K562 (cell line): ENCODE measurements around the gene THRSP. TPM values are rescaled to one million over a fixed set of nuclear protein-coding genes. Genes with fewer than 3 reads are reported as not detected.

Source experiments
- ATAC-seq: fragments of 200-7000 bp; cut with Tn5 transposase; 3 replicates; pipeline ENCODE4 v1.9.1; 2020; ENCODE audit warnings: moderate library complexity
- BruUV-seq: library from RNA; stranded (reverse); fragments of 400-500 nt; replicated peaks from 2 replicates; lab custom pipeline; 2021; lab: Mats Ljungman, UMichigan
- CTCF ChIA-PET: fragments of 300-600 bp; formaldehyde crosslinking; extraction: SDS; loops from one replicate; lab custom pipeline; 2021; ENCODE audit warnings: low intra/inter-chr PET ratio; lab: Yijun Ruan, JAX
- POLR2A ChIA-PET: fragments of 300-600, 350-650 bp; sonication (Branson Sonifier 250); formaldehyde crosslinking; extraction: SDS; loops from one replicate; lab custom pipeline; 2021; ENCODE audit warnings: antibody characterized with exemption, inconsistent platforms; lab: Yijun Ruan, JAX
- DNase-seq, 4 experiments: peaks; one replicate each; pipeline versions ENCODE4 v3.0.0 to v3.0.0-alpha.2; 2011 to 2018; ENCODE audit warnings: low spot score in 3 of 4, mixed read lengths in 3 of 4; ENCODE audit errors: extremely low read depth in 1 of 4
- FAIRE-seq: peaks from 2 replicates; lab custom pipeline; 2011; peaks lifted over from hg19 to GRCh38; lab: Jason Lieb, UNC
- H2AFZ ChIP-seq: 2 replicates; pipeline ENCODE4 v1.6.0; 2011; ENCODE audit warnings: low read depth, low read length, control low read depth, inconsistent platforms
- H3K27ac ChIP-seq: fragments of 200-600 bp; 3 replicates; pipeline ENCODE4 v1.8.0; 2011; ENCODE audit warnings: low read depth, mild to moderate bottlenecking, control low read depth, inconsistent platforms, low read length, moderate library complexity, mixed read lengths; ENCODE audit errors: extremely low read depth
- H3K27me3 ChIP-seq, 2 experiments: fragments of 300-600 bp in 1 of 2; 2 replicates in 1 of 2; 3 replicates in 1 of 2; pipeline versions ENCODE4 v1.6.0 to v1.8.0; 2011; ENCODE audit warnings: inconsistent platforms in 2 of 2, low read length in 2 of 2, mild to moderate bottlenecking in 1 of 2, mixed read lengths in 1 of 2, moderate library complexity in 1 of 2; ENCODE audit not compliant: control insufficient read depth in 2 of 2, insufficient read depth in 2 of 2
- H3K36me3 ChIP-seq: fragments of 300-600 bp; 3 replicates; pipeline ENCODE4 v1.8.0; 2011; ENCODE audit warnings: mild to moderate bottlenecking, low read length, inconsistent platforms; ENCODE audit not compliant: control insufficient read depth, insufficient read depth
- H3K4me1 ChIP-seq, 2 experiments: fragments of 200-600 bp in 1 of 2; replicated peaks in 1 of 2; 2 replicates in 1 of 2; 3 replicates in 1 of 2; pipeline versions ENCODE4 v1.5.1 to v1.8.0; 2011; ENCODE audit warnings: inconsistent platforms in 2 of 2, low read length in 2 of 2, mild to moderate bottlenecking in 1 of 2, mixed read lengths in 1 of 2, moderate library complexity in 1 of 2; ENCODE audit not compliant: control insufficient read depth in 2 of 2, insufficient read depth in 2 of 2
- H3K4me2 ChIP-seq: 2 replicates; pipeline ENCODE4 v1.6.1; 2011; ENCODE audit warnings: low read length, control low read depth, inconsistent platforms, mixed read lengths; ENCODE audit not compliant: insufficient read depth
- H3K4me3 ChIP-seq: fragments of 200-600 bp; sonication (generic), shearing (Covaris generic); 2 replicates; pipeline ENCODE4 v1.5.1; 2016; ENCODE audit warnings: control low read depth, inconsistent platforms
- H3K79me2 ChIP-seq: fragments of 200-600 bp; 3 replicates; pipeline ENCODE4 v1.8.0; 2011; ENCODE audit warnings: low read length, inconsistent platforms; ENCODE audit not compliant: control insufficient read depth, insufficient read depth
- H3K9ac ChIP-seq, 2 experiments: 2 replicates each; pipeline versions ENCODE4 v1.6.0 to v1.6.1; 2011; ENCODE audit warnings: low read depth in 2 of 2, low read length in 2 of 2, control low read depth in 1 of 2, inconsistent platforms in 1 of 2, mild to moderate bottlenecking in 1 of 2, mixed read lengths in 1 of 2; ENCODE audit not compliant: insufficient read depth in 1 of 2
- H3K9me1 ChIP-seq: one replicate; pipeline ENCODE4 v1.6.0; 2011; ENCODE audit warnings: inconsistent platforms, mild to moderate bottlenecking, low read length, moderate library complexity; ENCODE audit not compliant: control insufficient read depth, insufficient read depth
- H3K9me3 ChIP-seq: replicated peaks from 2 replicates; pipeline ENCODE4 v1.5.1; 2011; ENCODE audit warnings: low read depth, low read length, inconsistent platforms; ENCODE audit not compliant: control insufficient read depth, insufficient read depth
- H4K20me1 ChIP-seq: replicated peaks from 2 replicates; pipeline ENCODE4 v1.6.1; 2011; ENCODE audit warnings: low read length, inconsistent platforms, mixed read lengths; ENCODE audit not compliant: control insufficient read depth, insufficient read depth
- ATF1 ChIP-seq, 2 experiments: fragments of 450-650 bp in 1 of 2; IDR thresholded peaks; 2 replicates each; pipeline ENCODE4 v1.6.1; 2016; ENCODE audit warnings: missing compliant biosample characterization in 1 of 2, missing genetic modification characterization in 1 of 2
- BDP1 ChIP-seq: IDR thresholded peaks from 3 replicates; pipeline ENCODE4 v1.6.1; 2011; ENCODE audit not compliant: insufficient read length, insufficient read depth
- CBFB ChIP-seq: sonication (generic); formaldehyde crosslinking; IDR thresholded peaks from 2 replicates; pipeline ENCODE4 v1.4.0; 2020; ENCODE audit warnings: mild to moderate bottlenecking, missing genetic modification reagents
- CREM ChIP-seq: IDR thresholded peaks from 2 replicates; pipeline ENCODE4 v1.6.1; 2014; ENCODE audit warnings: antibody characterized with exemption, low read depth
- CTBP1 ChIP-seq: fragments of 450-650 bp; IDR thresholded peaks from 2 replicates; pipeline ENCODE4 v1.6.1; 2016; ENCODE audit warnings: borderline replicate concordance
- FIP1L1 ChIP-seq: fragments of 200-400 bp; formaldehyde crosslinking; IDR thresholded peaks from 2 replicates; pipeline ENCODE4 v1.6.1; 2018; ENCODE audit warnings: mild to moderate bottlenecking, low read depth, low read length; ENCODE audit not compliant: poor library complexity, severe bottlenecking
- KDM5B ChIP-seq: fragments of 200-600 bp; sonication (generic); IDR thresholded peaks from 2 replicates; pipeline ENCODE4 v1.6.1; 2012; ENCODE audit warnings: low read depth, mild to moderate bottlenecking, moderate library complexity, low read length, control low read depth, inconsistent platforms; ENCODE audit not compliant: insufficient replicate concordance
- MEF2A ChIP-seq: IDR thresholded peaks from 2 replicates; pipeline ENCODE4 v1.6.1; 2011; ENCODE audit warnings: low read depth, mild to moderate bottlenecking, low read length, moderate library complexity; ENCODE audit not compliant: control insufficient read depth
- NCOA2 ChIP-seq, 2 experiments: fragments of 450-650 bp; IDR thresholded peaks; 2 replicates each; pipeline ENCODE4 v1.6.1; 2018; ENCODE audit warnings: mild to moderate bottlenecking in 2 of 2, moderate library complexity in 1 of 2; ENCODE audit not compliant: partially characterized antibody in 2 of 2
- NR1H2 ChIP-seq: sonication (generic); formaldehyde crosslinking; IDR thresholded peaks from 2 replicates; pipeline ENCODE4 v1.4.0; 2020; ENCODE audit warnings: mild to moderate bottlenecking, missing genetic modification reagents
- PHB2 ChIP-seq: fragments of 450-650 bp; IDR thresholded peaks from 2 replicates; pipeline ENCODE4 v1.6.1; 2017; ENCODE audit warnings: low read depth
- RB1 ChIP-seq: fragments of 450-650 bp; IDR thresholded peaks from 2 replicates; pipeline ENCODE4 v1.6.1; 2017; ENCODE audit warnings: low read depth, mild to moderate bottlenecking
- TAF1 ChIP-seq: IDR thresholded peaks from 2 replicates; pipeline ENCODE4 v1.6.1; 2011; ENCODE audit warnings: mild to moderate bottlenecking, low read length, moderate library complexity; ENCODE audit not compliant: insufficient read depth, control insufficient read depth, severe bottlenecking; ENCODE audit errors: extremely low read depth
- TCF3 ChIP-seq: sonication (generic); formaldehyde crosslinking; IDR thresholded peaks from 2 replicates; pipeline ENCODE4 v1.4.0; 2020; ENCODE audit warnings: mild to moderate bottlenecking, missing genetic modification reagents
- ZKSCAN1 ChIP-seq: fragments of 150-350 bp; IDR thresholded peaks from 2 replicates; pipeline ENCODE4 v1.6.1; 2016; ENCODE audit warnings: low read depth, low read length
- ZNF121 ChIP-seq: sonication (generic); formaldehyde crosslinking; conservative IDR thresholded peaks from 2 replicates; pipeline ENCODE4 v1.8.0; 2022; ENCODE audit warnings: missing genetic modification reagents
- ZNF324 ChIP-seq: fragments of 250-450 bp; sonication (Bioruptor Pico); IDR thresholded peaks from 2 replicates; pipeline ENCODE4 v1.4.0; 2020; ENCODE audit warnings: mild to moderate bottlenecking
- ZNF830 ChIP-seq: fragments of 250-450 bp; sonication (Bioruptor Pico); IDR thresholded peaks from 2 replicates; pipeline ENCODE4 v1.5.0; 2021; ENCODE audit warnings: mild to moderate bottlenecking
- WGBS: fragments of 100-300 bp; shearing (Covaris generic); methylation state at CpG from one replicate; pipeline ENCODE4 v1.1.6; 2016; ENCODE audit warnings: low coverage, mixed read lengths; ENCODE audit not compliant: insufficient coverage; ENCODE audit errors: missing lambda C conversion rate; 5-methylcytosine and 5-hydroxymethylcytosine counted together
- in situ Hi-C: fragments of 300-500 bp; cut with MboI; formaldehyde crosslinking; loops from 4 replicates; pipeline ENCODE4 v1.15.0; 2018; ENCODE audit warnings: inconsistent platforms, mixed read lengths
- intact Hi-C: fragments of 100-400 bp; cut with micrococcal nuclease; formaldehyde crosslinking; loops from 2 replicates; pipeline ENCODE4 v1.14.2; 2022
- polyA plus RNA-seq, 8 experiments: library from polyadenylated mRNA; depleted of rRNA in 4 of 8; stranded (reverse) in 5 of 8; unstranded in 3 of 8; fragments of >200 nt; fragmentation: Nextera tagmentation in 2 of 8; fragmentation: Illumina TruSeq in 1 of 8; extraction: Ambion mirVana in 2 of 8; extraction: Trizol in 1 of 8; gene quantifications; 2 replicates each; pipeline versions ENCODE4 v1.2.1 to v1.2.3, GENCODE V29; 2011 to 2014; ENCODE audit warnings: inconsistent platforms in 1 of 8, missing spikeins in 1 of 8
- total RNA-seq, 7 experiments: library from RNA; depleted of rRNA in 6 of 7; stranded (reverse); fragments of >200 nt in 6 of 7; fragmentation: Illumina TruSeq in 2 of 7; extraction: Trizol in 2 of 7; gene quantifications; 2 replicates each; pipeline versions ENCODE4 v1.2.1 to v1.2.3, GENCODE V29; 2011 to 2021; ENCODE audit warnings: low replicate concordance in 1 of 7
- TF ChIP-seq, protein P1 (sequence below): fragments of 250-450 bp; sonication (Bioruptor Pico); IDR thresholded peaks from 2 replicates; pipeline ENCODE4 v1.9.0; 2021; ENCODE audit warnings: mild to moderate bottlenecking, inconsistent platforms
- TF ChIP-seq, protein P2 (sequence below): fragments of 250-450 bp; sonication (Bioruptor Pico); IDR thresholded peaks from 2 replicates; pipeline ENCODE4 v1.4.0; 2020; ENCODE audit warnings: mild to moderate bottlenecking

The THRSP gene
- total and polyA plus RNA-seq, 9 of the 15 experiments (the other 6 are each of a cell fraction or from before 2014, with no cell fraction given), result 0.23 to 0.56 (median 0.31) TPM; not detected in 2

DNA sequence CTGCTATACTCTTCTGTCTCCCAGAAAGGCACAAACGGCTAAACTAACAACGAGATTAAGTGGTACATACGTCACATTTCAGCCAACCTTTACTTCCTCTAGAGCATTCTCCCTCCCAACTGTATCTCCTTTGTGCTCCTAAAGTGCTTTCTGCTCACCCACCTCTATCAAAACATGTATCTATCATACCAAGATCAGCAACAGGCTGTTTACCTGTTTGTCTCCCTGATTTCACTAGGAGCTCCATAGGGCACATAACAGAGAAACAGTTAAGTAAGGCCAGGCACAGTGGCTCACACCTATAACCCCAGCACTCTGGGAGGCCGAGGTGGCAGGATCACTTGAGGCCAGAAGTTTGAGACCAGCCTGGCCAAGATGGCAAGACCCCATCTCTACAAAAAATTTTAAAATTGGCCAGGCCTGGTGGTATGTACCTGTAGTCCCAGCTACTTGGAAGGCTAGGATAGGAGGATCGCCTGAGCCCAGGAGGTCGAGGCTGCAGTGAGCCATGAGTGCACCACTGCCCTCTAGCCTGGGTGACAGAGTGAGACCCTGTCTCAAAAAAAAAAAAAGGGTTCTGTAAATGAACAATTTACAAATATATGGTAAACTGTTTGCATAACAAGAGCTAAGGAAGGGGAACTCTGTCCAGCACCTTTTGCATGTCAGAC is 13.2 kb downstream of the THRSP start:
- CTCF ChIA-PET, result no interaction called here
- Histone ChIP-seq H3K36me3 (peaks cover 41% of the 10 kb centered on the region), H3K9me3 (no peaks in the 10 kb centered on the region), H2AFZ (no peak overlapping the region), H3K27me3 (no peaks in the 10 kb centered on the region), H3K79me2 (peaks cover 82% of the 10 kb centered on the region), H3K4me1 (peaks cover 23 to 35% of the 10 kb centered on the region in 2 experiments), H3K4me2 (peak overlapping the region; percentile 99), H4K20me1 (peaks cover 9% of the 10 kb centered on the region; the same call in 1 of the 2 replicates), H3K4me3 (peak overlapping the region; percentile 19), H3K9ac (peak overlapping the region; percentile 43 to 65; a peak in 2 of 4 replicates), H3K27ac (peak overlapping the region; percentile 67), H3K9me1 (no peaks in the 10 kb centered on the region)
- 29% methylated on average over 6 of the region's 6 CpGs for WGBS
- intact Hi-C loops (no loop called here), in situ Hi-C loops (no loop called here)
- ATAC-seq, result no peak
- POLR2A ChIA-PET, result interaction anchor here (0.6 to 2.9 kb wide), 11 partner anchors 9 to 302 kb away, joined by 3 to 18 read pairs (median 4); partner anchors contain the start of gene INTS4
- DNase-seq, result no peak
- no TSS peak for BruUV-seq
- no peak for FAIRE-seq
- TF ChIP-seq CBFB (no peak), MEF2A (no peak), ZNF324 (CRISPR knock-in tag) (0 out of 2 replicates have a peak, but pooled peaks have one; percentile 29), ZNF830 (CRISPR knock-in tag) (no peak), ZKSCAN1 (no peak), NR1H2 (CRISPR knock-in tag) (no peak), CTBP1 (peak; percentile 26; the same call in 1 of the 2 replicates), BDP1 (no peak), PHB2 (no peak), TCF3 (no peak), KDM5B (no peak), TAF1 (no peak), NCOA2 (IDR thresholded peaks at IDR 0.05; ENCODE audit: partially characterized antibody in 2 of 2) (no peak), RB1 (no peak), CREM (peak; percentile 68), ATF1 (CRISPR knock-in tag; IDR thresholded peaks at IDR 0.05) (no peak), ATF1 (tag; IDR thresholded peaks at IDR 0.05) (peak; percentile 37; the same call in 1 of the 2 replicates), ZNF121 (CRISPR knock-in tag) (peak; percentile 68), FIP1L1 (no peak)
- TF ChIP-seq, protein P1, sequence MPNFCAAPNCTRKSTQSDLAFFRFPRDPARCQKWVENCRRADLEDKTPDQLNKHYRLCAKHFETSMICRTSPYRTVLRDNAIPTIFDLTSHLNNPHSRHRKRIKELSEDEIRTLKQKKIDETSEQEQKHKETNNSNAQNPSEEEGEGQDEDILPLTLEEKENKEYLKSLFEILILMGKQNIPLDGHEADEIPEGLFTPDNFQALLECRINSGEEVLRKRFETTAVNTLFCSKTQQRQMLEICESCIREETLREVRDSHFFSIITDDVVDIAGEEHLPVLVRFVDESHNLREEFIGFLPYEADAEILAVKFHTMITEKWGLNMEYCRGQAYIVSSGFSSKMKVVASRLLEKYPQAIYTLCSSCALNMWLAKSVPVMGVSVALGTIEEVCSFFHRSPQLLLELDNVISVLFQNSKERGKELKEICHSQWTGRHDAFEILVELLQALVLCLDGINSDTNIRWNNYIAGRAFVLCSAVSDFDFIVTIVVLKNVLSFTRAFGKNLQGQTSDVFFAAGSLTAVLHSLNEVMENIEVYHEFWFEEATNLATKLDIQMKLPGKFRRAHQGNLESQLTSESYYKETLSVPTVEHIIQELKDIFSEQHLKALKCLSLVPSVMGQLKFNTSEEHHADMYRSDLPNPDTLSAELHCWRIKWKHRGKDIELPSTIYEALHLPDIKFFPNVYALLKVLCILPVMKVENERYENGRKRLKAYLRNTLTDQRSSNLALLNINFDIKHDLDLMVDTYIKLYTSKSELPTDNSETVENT (CRISPR knock-in tag), result no peak
- TF ChIP-seq, protein P2, sequence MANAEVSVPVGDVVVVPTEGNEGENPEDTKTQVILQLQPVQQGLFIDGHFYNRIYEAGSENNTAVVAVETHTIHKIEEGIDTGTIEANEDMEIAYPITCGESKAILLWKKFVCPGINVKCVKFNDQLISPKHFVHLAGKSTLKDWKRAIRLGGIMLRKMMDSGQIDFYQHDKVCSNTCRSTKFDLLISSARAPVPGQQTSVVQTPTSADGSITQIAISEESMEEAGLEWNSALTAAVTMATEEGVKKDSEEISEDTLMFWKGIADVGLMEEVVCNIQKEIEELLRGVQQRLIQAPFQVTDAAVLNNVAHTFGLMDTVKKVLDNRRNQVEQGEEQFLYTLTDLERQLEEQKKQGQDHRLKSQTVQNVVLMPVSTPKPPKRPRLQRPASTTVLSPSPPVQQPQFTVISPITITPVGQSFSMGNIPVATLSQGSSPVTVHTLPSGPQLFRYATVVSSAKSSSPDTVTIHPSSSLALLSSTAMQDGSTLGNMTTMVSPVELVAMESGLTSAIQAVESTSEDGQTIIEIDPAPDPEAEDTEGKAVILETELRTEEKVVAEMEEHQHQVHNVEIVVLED (CRISPR knock-in tag), result no peak
